NCI-H82 treated with DMSO at 0.1 percent for 48 hours (cell line): ENCODE data around the gene SLC37A2.
"Not testable (repeated sequence)": the region's sequence is repeated elsewhere in the genome, so short reads cannot be mapped to it uniquely, and the experiment has no call there.

Source experiments
- DNase-seq: peaks from one replicate; lab custom pipeline; 2025; ENCODE audit not compliant: unreplicated experiment; lab: John Stamatoyannopoulos, UW

SLC37A2 gene

GRCh38 chr11:125062931-125063428 lies at the start of gene SLC37A2:
Gene SLC37A2, plus strand, starts transcription at chr11:125063305. Its CDS starts 63 bp downstream, at chr11:125063368.
- DNase-seq, result no peak

GRCh38 chr11:125016413-125016812 lies 46.7 kb upstream of the SLC37A2 start:
- no peak for DNase-seq

GRCh38 chr11:125020342-125020741 lies 42.8 kb upstream of the SLC37A2 start:
- no peak for DNase-seq

- DNase-seq, result no peak
Observed at GRCh38 chr11:125022551-125022950, 40.6 kb upstream of the SLC37A2 start.

GRCh38 chr11:125025968-125026367 lies 37.1 kb upstream of the SLC37A2 start:
- no peak for DNase-seq

- not testable (repeated sequence) for DNase-seq
Observed at GRCh38 chr11:125029431-125029830, 33.7 kb upstream of the SLC37A2 start.

- DNase-seq, result no peak
Observed at GRCh38 chr11:125036933-125037332, 26.2 kb upstream of the SLC37A2 start.

- no peak for DNase-seq
Observed at GRCh38 chr11:125049164-125049792, 13.8 kb upstream of the SLC37A2 start.

GRCh38 chr11:125052047-125052446 lies 11.1 kb upstream of the SLC37A2 start:
- DNase-seq, result no peak

GRCh38 chr11:125053167-125053566 lies 9.9 kb upstream of the SLC37A2 start:
- no peak for DNase-seq

GRCh38 chr11:125055107-125055715 lies 7.9 kb upstream of the SLC37A2 start:
- DNase-seq, result no peak

GRCh38 chr11:125056111-125056510 lies 7.0 kb upstream of the SLC37A2 start:
- not testable (repeated sequence) for DNase-seq

GRCh38 chr11:125056931-125057692 lies 6.0 kb upstream of the SLC37A2 start:
- no peak for DNase-seq

GRCh38 chr11:125057693-125058016 lies 5.5 kb upstream of the SLC37A2 start:
- no peak for DNase-seq

- no peak for DNase-seq
Observed at GRCh38 chr11:125061281-125061680, 1.8 kb upstream of the SLC37A2 start.

GRCh38 chr11:125062218-125062930 lies 731 bp upstream of the SLC37A2 start:
- DNase-seq, result no peak

- DNase-seq, result no peak
Observed at GRCh38 chr11:125063429-125064043, 431 bp downstream of the SLC37A2 start.

GRCh38 chr11:125064070-125064469 lies 965 bp downstream of the SLC37A2 start:
- DNase-seq, result no peak

- no peak for DNase-seq
Observed at GRCh38 chr11:125068368-125068767, 5.3 kb downstream of the SLC37A2 start.

- no peak for DNase-seq
Observed at GRCh38 chr11:125069008-125069407, 5.9 kb downstream of the SLC37A2 start.

GRCh38 chr11:125069796-125070195 lies 6.7 kb downstream of the SLC37A2 start:
- DNase-seq, result no peak
